Activated naive CD8-positive, alpha-beta T cell treated with anti-CD3 and anti-CD28 coated beads for 36 hours (primary cell): ENCODE measurements around the gene PRDX3. TPM values are rescaled to one million over a fixed set of nuclear protein-coding genes. Genes with fewer than 3 reads are reported as not detected.
"Not testable (repeated sequence)": the region's sequence is repeated elsewhere in the genome, so short reads cannot be mapped to it uniquely, and the experiment has no call there.

Source experiments
- DNase-seq: peaks from one replicate; pipeline ENCODE4 v3.0.0; 2021
- H3K27ac Mint-ChIP-seq: one replicate; pipeline ENCODE4 v1.8.0; 2022; ENCODE audit warnings: mild to moderate bottlenecking, moderate library complexity, mixed read lengths
- H3K27me3 Mint-ChIP-seq: one replicate; pipeline ENCODE4 v1.8.0; 2022; ENCODE audit warnings: mild to moderate bottlenecking, mixed read lengths
- H3K36me3 Mint-ChIP-seq: one replicate; pipeline ENCODE4 v1.8.0; 2021; ENCODE audit warnings: mild to moderate bottlenecking, mixed read lengths
- H3K4me1 Mint-ChIP-seq: one replicate; pipeline ENCODE4 v1.8.0; 2021; ENCODE audit warnings: mixed read lengths
- H3K4me3 Mint-ChIP-seq: one replicate; pipeline ENCODE4 v1.8.0; 2022; ENCODE audit warnings: mild to moderate bottlenecking, moderate library complexity, mixed read lengths
- H3K9me3 Mint-ChIP-seq: one replicate; pipeline ENCODE4 v1.8.0; 2022; ENCODE audit warnings: mixed read lengths
- total RNA-seq, 2 experiments: library from RNA; stranded (reverse); gene quantifications; one replicate each; pipeline ENCODE4 v1.2.3, GENCODE V29; 2021

Gene PRDX3
- total RNA-seq, 2 experiments from 2014 or later: 232 to 249 TPM

DNA sequence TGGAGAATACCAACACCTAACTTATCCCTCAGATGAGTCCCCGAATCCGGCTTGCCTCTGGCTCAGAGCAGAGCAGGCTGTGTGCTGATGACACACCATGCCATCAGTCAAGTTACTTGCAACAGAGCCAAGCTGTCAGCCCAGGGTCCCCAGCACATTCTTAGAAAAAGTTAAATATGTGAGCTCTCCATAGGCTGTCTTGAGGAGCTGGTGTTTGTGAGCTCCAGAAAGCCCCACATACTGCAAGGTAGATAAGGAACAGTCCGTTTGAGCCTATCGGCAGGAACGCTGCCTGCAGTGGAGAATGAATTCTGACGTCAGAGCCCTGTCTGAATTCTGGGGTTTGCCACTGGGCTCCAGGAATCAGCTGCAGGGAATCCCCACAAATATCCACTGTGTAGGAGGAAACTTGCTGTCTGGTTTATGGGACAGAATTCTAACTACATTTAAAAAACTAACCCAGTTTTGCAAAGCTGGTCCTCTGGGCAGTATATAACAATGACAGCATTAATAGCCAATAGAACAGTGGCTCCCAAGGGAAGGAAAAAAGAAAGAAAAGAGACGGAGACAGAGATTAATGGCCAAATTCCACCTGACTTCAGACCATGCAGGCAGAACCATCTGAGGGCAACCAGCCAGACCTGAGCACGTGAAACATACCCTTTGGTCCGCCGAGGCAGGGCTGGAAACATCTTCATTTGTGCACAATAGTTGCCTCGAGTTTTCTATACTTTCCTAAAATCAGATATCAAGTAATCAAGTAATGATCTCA is 16.7 kb downstream of the PRDX3 start:
- Mint-ChIP-seq H3K27me3 (no peaks in the 10 kb centered on the region), H3K36me3 (peaks cover 27% of the 10 kb centered on the region), H3K4me3 (no peak overlapping the region), H3K9me3 (no peaks in the 10 kb centered on the region), H3K27ac (no peak overlapping the region), H3K4me1 (peaks cover 31% of the 10 kb centered on the region)
- no peak for DNase-seq

DNA sequence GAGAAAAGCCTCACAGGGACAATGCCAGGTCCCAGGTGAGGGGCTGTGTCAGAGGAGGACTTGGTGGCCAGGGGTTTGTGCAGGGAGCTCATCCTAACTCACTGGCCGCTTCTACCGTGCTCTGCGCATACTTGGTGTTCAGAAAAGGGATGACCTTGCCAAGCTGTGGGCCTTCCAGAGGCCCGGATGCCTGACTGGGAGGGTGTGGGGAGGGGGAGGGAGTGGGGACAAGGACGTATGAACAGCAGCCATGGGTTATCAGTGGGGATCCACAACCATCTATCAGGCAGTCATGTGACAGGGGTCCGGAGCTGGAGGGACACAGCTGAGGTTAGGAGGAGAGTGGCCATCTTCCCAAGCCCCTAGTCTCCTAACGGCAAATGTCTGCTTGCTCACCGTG is 19.3 kb downstream of the PRDX3 start:
- DNase-seq: no peak
- Mint-ChIP-seq H3K4me3 (no peak overlapping the region), H3K27ac (no peak overlapping the region), H3K27me3 (no peaks in the 10 kb centered on the region), H3K4me1 (peaks cover 13% of the 10 kb centered on the region), H3K36me3 (peaks cover 33% of the 10 kb centered on the region), H3K9me3 (no peaks in the 10 kb centered on the region)

DNA sequence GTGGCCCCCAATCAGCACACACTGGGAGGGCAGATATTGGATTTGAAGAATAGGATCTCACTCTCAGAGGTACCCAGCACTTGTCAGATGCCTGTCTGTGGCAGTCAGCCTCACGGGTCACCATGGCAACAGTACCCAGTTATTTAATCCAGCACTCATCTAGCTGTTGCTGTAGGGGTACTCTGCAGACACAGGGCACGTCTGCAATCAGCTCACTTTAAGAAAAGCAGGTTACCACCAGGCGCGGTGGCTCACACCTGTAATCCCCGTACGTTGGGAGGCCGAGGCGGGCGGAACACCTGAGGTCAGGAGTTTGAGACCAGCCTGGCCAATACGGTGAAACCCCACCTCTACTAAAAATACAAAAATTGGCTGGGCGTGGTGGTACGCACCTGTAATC is 25.0 kb downstream of the PRDX3 start:
- Mint-ChIP-seq H3K36me3 (peaks cover 50% of the 10 kb centered on the region), H3K9me3 (no peaks in the 10 kb centered on the region), H3K4me1 (no peaks in the 10 kb centered on the region), H3K4me3 (no peak overlapping the region), H3K27me3 (no peaks in the 10 kb centered on the region), H3K27ac (no peak overlapping the region)
- DNase-seq: no peak

DNA sequence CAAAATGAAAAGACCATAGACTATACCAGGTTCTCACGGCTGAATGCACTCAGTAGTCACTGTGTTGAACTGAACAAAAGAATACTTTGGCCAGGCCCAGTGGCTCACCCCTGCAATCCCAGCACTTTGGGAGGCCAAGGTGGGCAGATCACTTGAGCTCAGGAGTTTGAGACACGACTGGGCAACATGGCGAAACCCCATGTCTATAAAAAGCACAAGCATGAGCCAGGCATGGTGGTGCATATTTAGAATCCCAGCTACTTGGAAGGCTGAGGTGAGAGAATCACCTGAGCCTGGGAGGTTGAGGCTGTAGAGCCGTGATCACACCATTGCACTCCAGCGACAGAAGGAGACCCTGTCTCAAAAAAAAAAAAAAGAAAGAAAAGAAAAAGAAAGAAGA is 25.6 kb downstream of the PRDX3 start:
- Mint-ChIP-seq H3K4me3 (no peak overlapping the region), H3K9me3 (no peaks in the 10 kb centered on the region), H3K27ac (no peak overlapping the region), H3K4me1 (no peaks in the 10 kb centered on the region), H3K36me3 (peaks cover 50% of the 10 kb centered on the region), H3K27me3 (no peaks in the 10 kb centered on the region)
- DNase-seq: no peak

DNA sequence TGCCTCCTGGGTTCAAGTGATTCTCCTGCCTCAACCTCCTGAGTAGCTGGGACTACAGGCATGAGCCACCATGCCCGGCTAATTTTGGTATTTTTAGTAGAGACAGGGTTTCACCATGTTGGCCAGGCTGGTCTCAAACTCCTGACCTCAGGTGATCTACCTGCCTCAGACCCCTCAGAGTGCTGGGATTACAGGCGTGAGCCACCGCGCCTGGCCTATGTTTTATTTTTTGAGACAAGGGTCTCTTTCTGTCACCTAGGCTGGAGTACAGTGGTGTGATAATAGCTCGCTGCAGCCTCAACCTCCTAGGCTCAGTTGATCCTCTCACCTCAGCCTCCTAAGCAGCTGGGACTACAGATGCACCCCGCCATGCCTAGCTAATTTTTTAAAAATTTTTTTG is 27.0 kb downstream of the PRDX3 start:
- peaks cover 47% of the 10 kb centered on the region for H3K36me3 Mint-ChIP-seq
- H3K27me3 Mint-ChIP-seq, H3K4me3 Mint-ChIP-seq: not testable (repeated sequence)

DNA sequence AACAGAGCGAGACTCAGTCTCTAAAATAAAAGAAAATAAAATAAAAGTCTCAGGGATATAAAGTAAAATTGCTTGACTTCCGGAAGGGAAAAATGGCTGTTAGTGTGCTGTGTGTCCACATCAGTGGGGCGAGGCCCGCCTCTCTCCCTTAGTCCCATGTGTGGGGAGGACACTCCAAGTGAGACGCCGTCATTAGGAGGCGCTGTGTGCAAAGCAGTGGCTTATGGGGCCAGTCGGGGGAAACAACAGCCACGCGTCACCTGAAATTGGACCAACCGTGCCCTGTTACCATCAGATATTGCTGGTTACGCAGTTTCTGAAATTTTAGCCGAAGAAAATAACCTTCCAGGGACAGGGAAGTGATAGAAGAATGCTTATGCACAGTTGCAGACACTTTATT is 28.9 kb downstream of the PRDX3 start:
- H3K36me3 Mint-ChIP-seq: peaks cover 40% of the 10 kb centered on the region
- no peaks in the 10 kb centered on the region for H3K9me3 Mint-ChIP-seq
- no peak overlapping the region for H3K27ac Mint-ChIP-seq
- H3K27me3 Mint-ChIP-seq: no peaks in the 10 kb centered on the region
- H3K4me3 Mint-ChIP-seq: no peak overlapping the region
- no peak for DNase-seq
- no peaks in the 10 kb centered on the region for H3K4me1 Mint-ChIP-seq

More for the DNA sequence above, 27.0 kb downstream of the PRDX3 start:
- DNase-seq, H3K9me3 Mint-ChIP-seq, H3K4me1 Mint-ChIP-seq, H3K27ac Mint-ChIP-seq: not testable (repeated sequence)

DNA sequence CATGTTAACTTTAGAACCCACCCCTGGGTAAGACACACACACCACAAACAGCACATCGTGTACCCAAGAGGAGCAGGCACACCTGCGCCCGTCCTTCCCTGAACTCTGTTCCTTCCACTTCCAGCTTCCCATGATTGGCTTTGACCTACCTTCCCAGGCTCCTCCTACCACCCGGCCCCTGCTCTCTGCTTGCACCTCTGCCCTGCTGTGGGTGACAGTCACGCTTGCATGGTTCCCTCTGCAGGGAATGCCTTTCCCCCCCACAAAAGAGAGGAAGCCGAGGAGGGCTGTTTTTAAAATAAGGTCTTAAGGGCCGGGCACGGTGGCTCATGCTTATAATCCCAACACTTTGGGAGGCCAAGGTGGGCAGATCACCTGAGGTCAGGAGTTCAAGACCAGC is 29.5 kb downstream of the PRDX3 start:
- Mint-ChIP-seq H3K36me3 (peaks cover 35% of the 10 kb centered on the region), H3K9me3 (no peaks in the 10 kb centered on the region), H3K4me1 (no peaks in the 10 kb centered on the region), H3K27me3 (no peaks in the 10 kb centered on the region), H3K27ac (no peak overlapping the region), H3K4me3 (no peak overlapping the region)
- no peak for DNase-seq

DNA sequence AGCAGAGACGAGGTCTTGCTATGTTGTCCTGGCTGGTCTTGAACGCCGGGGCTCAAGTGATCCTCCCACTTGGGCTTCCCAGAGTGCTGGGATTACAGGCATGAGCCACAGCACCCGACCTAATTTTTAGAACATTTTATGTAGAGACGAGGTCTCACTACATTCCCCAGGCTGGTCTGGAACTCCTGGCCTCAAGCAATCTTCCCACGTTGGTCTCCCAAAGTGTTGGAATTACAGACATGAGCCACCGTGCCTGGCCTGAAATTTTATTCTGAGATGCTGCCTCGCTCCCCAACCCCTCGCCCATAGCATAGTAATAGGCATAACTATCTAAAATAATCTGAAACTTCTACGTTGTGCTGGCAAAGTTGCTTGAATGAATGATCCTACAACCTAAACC is 35.0 kb downstream of the PRDX3 start:
- no peaks in the 10 kb centered on the region for H3K27me3 Mint-ChIP-seq
- no peaks in the 10 kb centered on the region for H3K9me3 Mint-ChIP-seq
- peaks cover 4% of the 10 kb centered on the region for H3K4me1 Mint-ChIP-seq
- no peak overlapping the region for H3K27ac Mint-ChIP-seq
- DNase-seq: no peak
- no peak overlapping the region for H3K4me3 Mint-ChIP-seq
- H3K36me3 Mint-ChIP-seq: peaks cover 22% of the 10 kb centered on the region

DNA sequence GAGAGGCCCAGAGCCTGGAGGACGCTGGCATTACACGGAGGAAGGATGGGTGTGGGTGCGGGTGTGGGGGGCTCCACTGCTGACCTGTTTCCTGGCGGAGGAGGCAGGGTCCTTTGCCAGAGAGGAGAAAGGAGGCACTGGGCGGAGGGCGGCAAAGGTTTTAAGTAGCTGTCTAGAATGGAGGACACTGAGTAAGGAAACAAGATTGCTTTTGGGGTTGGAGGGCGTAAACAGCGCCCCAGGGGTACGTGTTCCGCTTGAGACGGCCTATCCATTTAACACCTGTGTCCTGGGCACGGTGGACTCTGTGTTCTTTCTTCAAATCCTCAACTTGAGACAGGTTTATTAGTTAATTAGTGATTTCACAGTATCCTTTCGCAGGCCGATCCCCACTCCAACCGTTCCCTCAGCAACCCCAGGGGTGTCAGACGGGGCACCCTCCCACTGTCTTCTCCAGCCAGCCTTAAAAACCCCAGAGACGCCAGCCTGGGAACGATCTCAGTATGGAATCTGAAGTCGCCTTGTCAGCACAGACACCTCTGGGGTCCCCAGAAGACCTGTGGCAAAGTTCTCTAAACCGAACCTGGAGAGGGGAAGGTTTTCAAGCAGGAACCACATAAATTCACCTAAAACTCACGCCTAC is 37.9 kb downstream of the PRDX3 start:
- H3K4me1 Mint-ChIP-seq: peaks cover 4% of the 10 kb centered on the region
- peaks cover 18% of the 10 kb centered on the region for H3K36me3 Mint-ChIP-seq
- DNase-seq: no peak
- H3K9me3 Mint-ChIP-seq: no peaks in the 10 kb centered on the region
- no peaks in the 10 kb centered on the region for H3K27me3 Mint-ChIP-seq
- no peak overlapping the region for H3K27ac Mint-ChIP-seq
- H3K4me3 Mint-ChIP-seq: no peak overlapping the region

DNA sequence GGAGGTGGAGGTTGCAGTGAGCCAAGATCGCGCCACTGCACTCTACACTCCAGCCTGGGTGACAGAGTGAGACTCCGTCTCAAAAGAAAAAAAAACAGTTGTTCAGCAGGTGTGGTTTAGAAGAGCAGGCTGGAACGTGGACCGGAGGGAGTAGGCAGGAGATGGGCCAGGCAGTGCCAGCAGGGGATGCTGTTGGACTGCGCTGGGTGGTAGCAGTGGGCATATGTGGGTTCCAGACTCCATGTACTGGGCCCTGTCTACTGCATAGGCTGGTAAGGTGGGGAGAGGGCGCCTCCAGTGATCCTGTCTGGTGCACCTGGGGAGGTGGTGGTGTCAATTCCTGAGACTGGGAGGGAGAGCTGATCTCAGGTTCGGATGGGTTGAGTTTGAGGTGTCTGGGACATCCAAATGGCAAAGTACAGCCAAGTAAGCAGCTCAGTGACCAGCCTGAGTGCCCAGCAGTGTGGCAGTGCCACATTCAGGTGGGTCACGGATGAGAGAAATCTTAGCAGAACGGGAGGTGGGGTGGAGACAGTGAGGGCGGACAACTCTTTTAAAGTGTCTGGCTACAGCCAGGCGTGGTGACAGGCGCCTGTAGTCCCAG is 39.0 kb downstream of the PRDX3 start:
- H3K27ac Mint-ChIP-seq: peak overlapping the region; percentile 42
- H3K4me3 Mint-ChIP-seq: no peak overlapping the region
- peaks cover 18% of the 10 kb centered on the region for H3K36me3 Mint-ChIP-seq
- peaks cover 9% of the 10 kb centered on the region for H3K4me1 Mint-ChIP-seq
- no peaks in the 10 kb centered on the region for H3K27me3 Mint-ChIP-seq
- DNase-seq: peak; percentile 41
- H3K9me3 Mint-ChIP-seq: no peaks in the 10 kb centered on the region

DNA sequence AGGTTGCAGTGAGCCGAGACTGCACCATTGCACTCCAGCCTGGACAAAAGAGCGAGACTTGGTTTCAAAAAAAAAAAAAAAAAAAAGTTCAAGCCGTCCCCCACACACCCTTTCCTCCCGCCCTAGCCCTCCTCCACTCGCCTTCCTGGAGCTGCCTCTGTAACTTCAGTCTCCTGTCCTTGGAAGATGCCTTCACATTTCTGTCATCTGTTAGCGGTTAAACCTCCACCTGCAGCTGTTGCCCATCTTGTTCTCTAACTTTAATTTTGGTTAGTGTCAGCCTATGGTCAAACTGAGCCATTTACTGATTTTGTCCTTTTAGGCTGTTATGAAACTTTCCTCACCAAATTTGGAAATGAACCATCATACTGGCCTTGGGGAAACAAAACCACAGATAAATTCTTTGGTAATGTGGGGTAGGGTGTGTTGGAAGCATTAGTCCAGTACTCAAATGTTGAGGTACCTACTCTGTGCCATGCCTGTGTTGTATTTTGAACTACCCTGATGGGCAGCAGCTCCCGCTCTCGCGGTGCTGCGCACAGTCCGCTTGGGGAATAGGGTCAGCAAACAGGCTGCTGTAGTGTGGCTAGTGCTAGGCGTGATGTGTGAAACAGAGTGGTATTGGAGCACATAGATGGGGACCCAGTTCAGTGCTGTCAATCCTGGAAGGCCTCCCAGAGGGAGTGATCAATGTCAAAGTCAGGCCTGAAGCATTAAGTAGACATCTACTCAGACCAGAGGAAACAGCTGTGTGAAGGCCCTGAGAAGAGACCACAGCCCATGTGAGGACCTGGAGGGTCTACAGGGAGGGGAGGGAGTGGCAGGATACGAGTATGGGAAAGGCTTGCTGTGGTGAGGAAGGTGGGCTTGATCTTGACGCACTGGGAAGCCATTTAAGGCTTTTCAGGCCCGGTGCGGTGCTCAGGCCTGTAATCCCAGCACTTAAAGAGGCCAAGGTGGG is 40.0 kb downstream of the PRDX3 start:
- Mint-ChIP-seq H3K27me3 (no peaks in the 10 kb centered on the region), H3K36me3 (peaks cover 23% of the 10 kb centered on the region), H3K9me3 (no peaks in the 10 kb centered on the region), H3K27ac (no peak overlapping the region), H3K4me1 (peaks cover 14% of the 10 kb centered on the region), H3K4me3 (no peak overlapping the region)
- no peak for DNase-seq

DNA sequence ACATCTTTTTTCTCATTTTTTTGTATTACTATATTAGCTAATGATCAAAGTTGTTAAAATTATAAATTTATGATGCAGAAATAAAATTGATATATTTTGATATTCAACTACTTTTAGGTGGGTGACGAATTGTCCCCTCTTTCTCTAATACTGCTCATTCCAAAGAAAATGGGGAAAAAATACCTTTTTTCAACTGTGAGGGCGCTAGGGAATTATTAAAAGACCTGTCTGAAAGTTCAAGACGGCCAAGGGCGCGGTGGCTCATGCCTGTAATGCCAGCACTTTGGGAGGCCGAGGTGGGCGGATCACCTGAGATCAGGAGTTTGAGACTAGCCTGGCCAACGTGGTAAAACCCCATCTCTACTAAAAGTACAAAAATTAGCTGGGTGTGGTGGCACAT is 40.7 kb downstream of the PRDX3 start:
- not testable (repeated sequence) for DNase-seq, H3K27ac Mint-ChIP-seq, H3K4me3 Mint-ChIP-seq, H3K9me3 Mint-ChIP-seq, H3K27me3 Mint-ChIP-seq
- Mint-ChIP-seq H3K36me3 (peaks cover 27% of the 10 kb centered on the region), H3K4me1 (peaks cover 17% of the 10 kb centered on the region)

DNA sequence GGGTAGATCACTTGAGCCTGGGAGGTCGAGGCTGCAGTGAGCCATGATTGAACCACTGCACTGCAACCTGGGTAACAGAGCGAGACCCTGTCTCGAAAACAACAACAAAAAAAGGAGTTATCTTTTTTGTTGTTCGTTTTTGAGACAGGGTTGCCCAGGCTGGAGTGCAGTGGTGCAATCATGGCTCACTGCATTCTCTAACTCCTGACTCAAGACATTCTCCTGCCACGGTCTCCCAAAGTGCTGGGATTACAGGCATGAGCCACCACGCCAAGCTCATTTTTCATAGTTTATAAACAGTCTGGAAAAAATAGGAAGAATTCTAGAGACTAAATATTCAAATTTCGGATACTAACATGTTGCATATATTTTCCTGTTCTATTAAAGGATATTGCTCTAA is 42.5 kb downstream of the PRDX3 start:
- no peaks in the 10 kb centered on the region for H3K9me3 Mint-ChIP-seq
- no peak overlapping the region for H3K27ac Mint-ChIP-seq
- DNase-seq: no peak
- H3K4me3 Mint-ChIP-seq: no peak overlapping the region
- H3K36me3 Mint-ChIP-seq: peaks cover 34% of the 10 kb centered on the region
- H3K27me3 Mint-ChIP-seq: no peaks in the 10 kb centered on the region
- peaks cover 32% of the 10 kb centered on the region for H3K4me1 Mint-ChIP-seq

DNA sequence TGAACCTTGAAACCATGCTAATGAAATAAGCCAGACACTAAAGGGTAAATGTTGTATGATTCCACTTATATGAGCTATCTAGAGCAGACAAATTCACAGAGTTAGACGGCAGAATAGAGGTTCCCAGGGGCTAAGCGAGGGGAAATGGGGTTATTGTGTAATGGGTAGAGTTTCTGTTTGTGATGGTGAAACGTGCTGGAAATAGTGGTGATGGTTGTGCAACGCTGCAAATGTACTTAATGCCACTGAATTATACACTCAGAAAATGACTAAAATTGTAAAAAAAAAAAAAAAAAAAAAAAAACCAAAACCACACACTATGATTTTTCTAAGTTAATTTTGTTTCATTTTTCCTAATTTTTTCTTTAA is 43.1 kb downstream of the PRDX3 start:
- Mint-ChIP-seq H3K27ac (peak overlapping the region; percentile 2), H3K36me3 (peaks cover 38% of the 10 kb centered on the region), H3K27me3 (no peaks in the 10 kb centered on the region), H3K4me1 (peaks cover 37% of the 10 kb centered on the region), H3K9me3 (no peaks in the 10 kb centered on the region), H3K4me3 (no peak overlapping the region)
- no peak for DNase-seq

DNA sequence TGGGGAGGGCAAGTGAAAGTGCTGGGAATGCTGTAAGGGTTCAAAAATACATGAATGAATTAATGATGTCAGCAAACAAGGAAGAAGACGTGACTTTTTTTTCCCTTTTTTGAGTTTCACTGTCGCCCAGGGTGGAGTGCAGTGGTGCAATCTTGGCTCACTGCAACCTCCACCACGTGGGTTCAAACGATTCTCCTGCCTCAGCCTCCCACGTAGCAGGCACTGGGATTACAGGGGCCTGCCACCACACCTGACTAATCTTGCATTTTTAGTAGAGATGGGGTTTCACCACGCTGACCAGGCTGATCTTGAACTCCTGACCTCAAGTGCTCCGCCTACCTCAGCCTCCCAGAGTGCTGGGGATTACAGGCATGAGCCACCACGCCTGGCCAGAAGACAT is 44.7 kb downstream of the PRDX3 start:
- Mint-ChIP-seq H3K4me3 (no peak overlapping the region), H3K9me3 (no peaks in the 10 kb centered on the region), H3K36me3 (peaks cover 38% of the 10 kb centered on the region), H3K4me1 (peaks cover 38% of the 10 kb centered on the region), H3K27ac (peak overlapping the region; percentile 43), H3K27me3 (no peaks in the 10 kb centered on the region)
- DNase-seq: peak; percentile 17
